Hypothalamus (tissue), 51 donors: ENCODE measurements around the gene STRN3.
A peak's percentile ranks its signal among the peaks of the same experiment; 100 is the strongest.
"Not testable (repeated sequence)": the region's sequence is repeated elsewhere in the genome, so short reads cannot be mapped to it uniquely, and the experiment has no call there.

ENCODE experiments used
- DNase-seq, 51 donors: peaks; one replicate each; lab custom pipeline; 2025; lab: John Stamatoyannopoulos, UW

The STRN3 gene

DNA sequence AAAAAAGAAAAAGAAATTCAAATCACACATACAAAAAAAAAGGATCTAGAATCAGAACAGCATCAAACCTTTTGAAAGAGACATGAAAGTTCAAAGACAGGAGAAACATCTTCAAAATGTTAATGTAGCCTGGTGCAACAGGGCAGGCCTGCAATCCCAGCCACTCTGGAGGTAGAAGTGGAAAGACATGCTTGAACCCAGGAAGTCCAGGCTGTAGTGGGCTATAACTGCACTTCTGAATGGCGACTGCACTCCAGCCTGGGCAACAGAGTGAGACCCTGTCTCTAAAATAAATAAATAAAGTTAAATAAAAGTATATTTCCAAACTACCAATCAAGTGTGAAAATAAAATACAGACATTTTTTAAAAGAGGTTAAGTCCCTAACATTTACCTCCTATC lies 19.5 kb downstream of the STRN3 start:
- DNase-seq, result no peak

- not testable (repeated sequence) for DNase-seq
Observed at GRCh38 chr14:31004007-31004406, 22.2 kb downstream of the STRN3 start.

DNA sequence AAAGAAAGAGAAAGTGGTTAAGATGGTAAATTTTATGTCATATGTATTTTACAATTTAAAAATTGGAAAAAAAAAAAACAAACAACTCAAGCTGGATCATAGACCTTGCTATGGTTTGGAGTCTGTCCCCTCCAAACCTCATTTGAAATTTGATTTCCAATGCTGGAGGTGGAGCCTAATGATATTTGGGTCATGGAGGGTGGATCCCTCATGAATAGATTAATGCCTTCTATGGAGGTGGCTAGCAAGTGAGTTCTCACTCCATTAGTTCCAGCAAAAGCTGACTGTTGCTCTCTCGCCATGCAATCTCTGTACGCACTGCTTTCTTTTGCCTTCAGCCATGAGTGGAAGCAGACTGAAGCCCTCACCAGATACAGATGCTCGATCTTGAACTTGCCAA lies 22.9 kb downstream of the STRN3 start:
- no peak for DNase-seq

DNA sequence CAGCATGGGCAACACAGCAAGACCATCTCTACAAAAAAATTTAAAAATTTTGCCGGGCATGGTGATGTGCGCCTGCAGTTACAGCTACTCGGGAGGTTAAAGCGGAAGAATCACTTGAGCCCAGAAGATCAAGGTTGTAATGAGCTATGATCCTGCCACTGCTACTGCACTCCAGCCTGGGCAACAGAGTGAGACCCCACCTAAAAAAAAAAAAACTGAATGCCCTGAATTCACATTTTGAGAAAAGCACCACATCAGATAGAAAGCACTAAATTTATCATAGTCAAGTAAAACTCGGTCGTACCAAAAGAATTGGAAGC lies 24.9 kb downstream of the STRN3 start:
- no peak for DNase-seq

DNA sequence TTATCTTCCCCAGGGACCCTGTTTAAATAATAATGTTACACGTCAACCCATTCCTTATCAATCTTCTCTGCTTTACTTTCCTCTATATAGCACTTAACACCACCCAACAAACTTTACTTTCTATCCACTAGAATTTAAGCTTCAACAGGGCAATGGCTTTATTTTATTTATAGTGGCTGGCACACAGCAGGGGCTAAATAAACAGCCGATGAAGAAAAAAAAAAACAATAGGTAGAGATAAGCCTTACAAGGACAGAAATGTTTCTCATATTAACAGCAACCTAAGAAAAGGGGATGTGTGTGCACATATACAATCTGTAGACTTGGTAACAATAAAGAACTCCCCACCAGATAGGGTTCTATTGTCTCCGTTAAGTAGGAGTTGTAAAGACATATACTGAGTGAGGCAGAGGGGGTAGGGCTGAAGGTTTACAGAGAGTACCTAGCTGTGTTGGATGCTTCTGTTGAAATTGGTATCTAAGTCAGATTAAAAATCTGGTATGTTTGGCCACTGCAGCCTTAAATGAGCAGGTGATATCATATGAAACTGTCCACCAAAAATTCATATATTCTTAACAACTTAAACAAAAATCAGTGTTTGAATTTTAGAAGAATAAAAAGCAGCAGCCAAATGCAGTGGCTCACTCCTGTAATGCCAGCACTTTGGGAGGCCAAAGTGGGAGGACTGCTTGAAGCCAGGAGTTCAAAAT lies 25.4 kb downstream of the STRN3 start:
- no peak for DNase-seq

DNA sequence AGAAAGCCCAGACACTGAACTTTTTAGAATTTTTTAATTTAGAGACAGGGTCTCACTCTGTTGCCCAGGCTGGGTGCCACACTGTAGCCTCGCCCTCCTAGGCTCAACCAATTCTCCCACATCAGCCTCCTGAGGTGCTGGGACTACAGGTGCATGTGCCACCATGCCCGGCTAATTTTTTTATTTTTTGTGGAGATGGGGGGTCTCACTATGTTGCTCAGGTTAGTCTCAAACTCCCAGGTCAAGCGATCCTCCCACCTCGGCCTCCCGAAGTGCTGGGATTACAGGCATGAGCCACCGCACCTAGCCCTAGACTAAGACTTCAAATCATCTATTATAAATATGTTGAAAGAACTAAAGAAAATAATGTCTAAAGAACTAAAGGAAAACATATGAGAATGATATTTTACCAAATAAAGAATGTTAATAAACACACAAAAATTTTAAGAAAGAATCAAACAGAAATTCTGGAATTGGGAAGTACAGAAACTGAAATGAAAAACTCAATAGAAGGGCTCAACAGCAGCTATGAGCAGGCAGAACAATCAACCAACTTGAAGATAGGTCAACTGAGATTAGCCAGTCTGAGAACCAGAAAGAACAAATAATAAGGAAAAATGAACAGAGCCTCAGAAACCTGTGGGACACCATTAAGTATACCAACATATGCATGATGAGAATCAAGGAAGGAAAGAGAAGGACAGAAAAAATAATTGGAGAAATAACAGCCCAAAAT lies 27.0 kb downstream of the STRN3 start:
- no peak for DNase-seq

DNA sequence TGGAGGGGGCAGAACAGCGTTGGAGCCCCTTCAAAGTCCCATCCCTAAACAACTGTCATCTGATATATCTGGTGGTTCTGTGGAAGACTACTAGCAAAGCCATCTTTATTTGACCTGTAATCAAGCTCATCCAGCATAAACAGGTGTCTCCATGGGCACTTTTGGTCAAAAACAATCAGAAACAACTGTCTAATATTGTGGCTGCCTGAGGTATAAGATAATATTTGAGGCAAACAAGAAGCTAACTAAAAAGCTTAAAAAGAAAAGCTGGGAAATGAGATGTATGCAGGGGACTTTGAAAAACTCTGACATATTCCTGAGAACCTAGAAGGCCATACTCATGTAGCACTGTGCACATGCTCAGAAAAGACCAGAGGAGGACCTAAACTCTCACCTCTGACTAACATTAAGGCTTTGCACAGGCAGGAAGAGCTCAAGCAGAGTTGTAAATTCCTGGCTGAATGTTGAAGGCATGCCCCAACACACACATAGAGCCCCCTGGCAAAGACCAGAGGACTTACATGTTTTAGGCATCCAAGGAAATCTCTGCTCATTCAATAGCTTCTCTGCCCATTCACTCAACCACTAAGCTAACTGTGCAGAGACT lies 28.0 kb downstream of the STRN3 start:
- DNase-seq, result no peak

GRCh38 chr14:30996892-30997659 lies 29.1 kb downstream of the STRN3 start:
- DNase-seq, result no peak

DNA sequence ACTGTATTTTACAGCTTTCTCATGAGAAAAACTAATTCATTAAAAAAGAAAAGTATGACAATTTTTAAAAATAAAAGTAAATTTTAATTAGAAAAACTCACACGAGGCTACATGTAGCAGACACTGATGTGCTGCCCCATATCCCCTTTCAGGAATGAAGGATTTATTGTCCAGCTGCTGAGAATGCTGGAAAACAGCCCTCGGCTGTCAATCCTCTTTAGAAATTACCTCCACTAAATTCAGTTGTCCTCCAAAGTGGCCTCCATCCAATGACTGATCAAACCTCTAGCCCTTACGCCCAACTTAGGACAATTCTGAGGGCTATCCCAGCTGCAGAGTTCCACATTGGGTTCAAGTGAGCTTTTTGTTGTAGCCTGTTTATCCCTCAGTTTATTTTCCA lies 30.5 kb downstream of the STRN3 start:
- no peak for DNase-seq

DNA sequence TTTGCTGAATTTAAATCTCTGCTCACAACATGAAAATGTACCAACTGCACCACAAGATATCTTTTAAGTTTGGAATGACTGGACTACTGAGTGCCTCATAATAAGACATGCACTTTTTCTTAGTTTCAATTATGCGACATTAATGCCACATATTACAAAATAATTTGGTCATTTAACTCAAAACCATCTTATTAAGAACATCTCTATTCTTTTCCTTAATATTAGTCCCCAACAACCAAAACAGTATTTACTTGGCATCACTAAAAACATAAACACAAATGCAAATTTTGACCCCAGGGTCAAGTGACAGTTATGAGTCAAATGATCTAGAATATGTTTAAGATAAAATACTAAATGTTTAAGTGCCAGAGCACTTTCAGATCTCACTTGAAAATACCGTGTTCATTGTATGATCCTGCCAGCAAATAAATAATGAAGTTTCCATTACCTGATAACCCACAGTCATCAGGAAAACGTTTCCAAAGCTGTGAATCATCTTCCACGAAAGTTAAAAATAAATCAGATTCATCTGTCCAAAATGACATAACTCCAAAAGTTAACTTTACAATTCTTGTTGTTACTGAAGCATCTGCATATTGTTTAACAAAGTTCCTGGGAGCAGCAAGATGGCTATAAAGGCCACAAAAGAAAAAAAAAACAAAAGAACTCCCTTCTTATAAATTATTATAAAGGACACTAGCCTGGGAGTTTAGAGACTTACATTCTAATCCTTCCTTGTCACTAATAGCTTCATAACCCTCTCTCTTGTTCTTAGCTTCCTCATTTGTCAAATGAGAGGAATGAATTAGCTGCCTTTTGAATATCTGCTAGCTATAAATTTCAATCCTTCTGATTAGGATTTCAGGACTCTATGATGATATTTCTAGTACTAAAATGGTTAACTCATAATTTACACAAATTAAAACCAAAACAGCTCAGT lies 31.2 kb downstream of the STRN3 start:
- DNase-seq, result no peak

- DNase-seq, result no peak
Observed at GRCh38 chr14:30993071-30993470, 33.1 kb downstream of the STRN3 start.

DNA sequence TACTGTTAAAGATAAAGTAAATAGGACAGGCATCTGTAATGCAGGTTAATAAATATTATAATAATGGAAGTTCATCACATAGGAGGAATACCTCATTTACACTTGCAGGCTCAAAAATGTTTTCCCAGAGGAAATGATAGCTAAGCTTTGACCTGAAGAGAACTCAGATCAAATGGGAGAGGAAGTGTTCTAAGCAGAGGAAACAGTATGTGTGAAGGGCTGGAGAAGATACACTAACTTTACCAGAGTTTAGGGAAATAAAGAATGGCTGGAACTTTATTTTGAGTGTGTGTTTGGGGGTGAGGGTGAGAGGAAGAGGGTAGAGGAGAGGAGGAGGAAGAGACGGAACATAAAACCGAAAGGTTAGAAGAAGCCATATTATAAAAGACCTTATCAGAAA lies 34.8 kb downstream of the STRN3 start:
- no peak for DNase-seq

- no peak for DNase-seq
Observed at GRCh38 chr14:30990770-30991169, 35.4 kb downstream of the STRN3 start.

DNA sequence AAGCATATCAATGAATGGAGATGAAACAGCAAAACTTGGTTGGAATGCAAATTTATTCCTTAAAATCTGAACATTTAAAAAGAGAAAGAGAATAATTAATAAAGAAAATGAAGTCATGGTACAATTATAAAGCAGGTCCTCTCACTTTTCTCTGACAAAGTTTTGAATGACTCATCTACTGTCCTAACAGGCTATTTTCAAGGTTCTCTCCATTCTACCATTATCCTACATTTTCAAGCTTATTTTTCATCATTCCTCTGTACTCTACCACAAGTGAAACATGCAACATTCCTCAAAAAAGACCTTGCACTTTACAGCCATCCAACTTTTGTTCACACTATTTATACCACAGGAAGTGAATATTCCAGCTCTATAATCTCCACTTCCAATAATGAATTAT lies 37.7 kb downstream of the STRN3 start:
- DNase-seq, result no peak

DNA sequence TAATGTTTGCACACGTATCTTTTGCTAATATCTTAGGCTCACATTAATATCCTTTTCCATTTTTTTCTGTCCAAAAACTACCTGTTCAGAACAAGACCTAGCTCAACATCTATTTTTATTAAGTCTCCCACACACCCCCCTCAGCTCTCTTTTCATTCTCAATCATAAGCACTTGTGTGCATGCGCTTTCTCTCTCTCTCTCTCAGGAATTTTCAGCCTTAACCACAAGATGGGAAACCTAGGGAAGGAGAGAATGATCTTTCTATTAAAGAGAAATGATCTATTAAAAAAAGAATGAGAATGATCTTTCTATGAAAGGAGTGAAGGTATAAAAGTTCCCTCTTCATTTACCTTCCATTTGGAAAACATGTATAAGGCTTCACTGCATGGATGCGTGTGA lies 40.4 kb downstream of the STRN3 start:
- no peak for DNase-seq

DNA sequence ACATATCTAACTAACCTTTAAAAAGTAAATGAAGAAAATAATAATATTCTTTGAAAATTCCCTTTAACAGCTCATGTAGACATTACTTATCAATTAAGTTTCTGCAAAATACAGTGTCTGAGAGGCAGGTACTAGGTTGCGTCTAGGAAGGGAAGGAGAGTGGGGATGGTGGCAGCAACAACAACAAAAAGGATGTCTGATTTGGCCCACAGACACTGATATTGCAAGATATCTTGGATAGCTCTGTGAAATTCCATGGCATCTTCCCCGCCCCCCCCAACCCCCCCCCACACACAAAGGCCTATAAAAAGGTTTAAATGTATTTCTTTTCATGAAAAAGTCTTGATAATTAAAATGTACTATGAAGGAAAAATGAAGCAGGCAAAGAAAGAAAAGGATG lies 42.3 kb downstream of the STRN3 start:
- DNase-seq, result no peak

DNA sequence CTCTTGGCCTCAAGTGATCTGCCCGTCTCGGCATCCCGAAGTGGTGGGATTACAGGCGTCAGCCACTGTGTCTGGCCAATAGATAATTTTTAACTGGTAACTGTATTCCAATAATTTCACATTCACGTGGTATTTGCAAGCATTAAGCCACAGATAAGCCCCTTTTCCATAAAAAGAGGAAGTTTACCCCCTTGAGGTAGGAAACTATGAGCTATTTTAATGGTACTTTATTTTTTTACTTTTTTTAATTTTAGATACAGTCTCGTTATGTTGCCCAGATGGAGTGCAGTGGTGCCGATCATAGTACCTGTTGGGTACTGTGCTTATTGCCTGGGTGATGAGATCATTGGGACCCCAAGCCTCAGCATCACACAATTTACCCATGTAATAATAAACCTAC lies 43.6 kb downstream of the STRN3 start:
- no peak for DNase-seq

- DNase-seq, result no peak
Observed at GRCh38 chr14:30980980-30981379, 45.2 kb downstream of the STRN3 start.

- DNase-seq, result peak in 3 of 51 donors; percentile 9 to 32 (median 21)
Observed at GRCh38 chr14:30980106-30980704, 46.0 kb downstream of the STRN3 start.

DNA sequence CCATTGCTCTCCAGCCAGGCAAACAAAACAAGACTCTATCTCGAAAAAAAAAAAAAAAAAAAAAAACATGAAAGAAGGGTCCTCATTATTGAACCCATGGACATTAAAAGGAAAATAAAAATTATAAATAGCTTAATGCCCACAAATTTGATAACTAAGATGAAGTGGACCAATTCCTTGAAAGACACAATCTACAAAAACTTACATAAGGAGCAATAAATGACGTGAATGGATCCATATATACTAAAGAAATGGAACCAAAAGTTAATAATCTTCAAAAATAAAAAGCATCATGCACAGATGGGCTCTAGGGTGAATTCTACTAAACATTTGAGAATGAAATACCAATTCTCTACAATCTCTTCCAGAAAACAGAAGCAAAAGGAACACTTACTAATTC lies 48.4 kb downstream of the STRN3 start:
- DNase-seq, result no peak
